Activated naive CD4-positive, alpha-beta T cell treated with anti-CD3 and anti-CD28 coated beads, Interleukin-2, amount 50 U/mL, for 24 hours (primary cell): Measurements from ENCODE around the gene LRRC63.

Experiments used
- H3K27ac Mint-ChIP-seq: one replicate; pipeline ENCODE4 v1.8.0; 2021; ENCODE audit warnings: mild to moderate bottlenecking, mixed read lengths
- H3K27me3 Mint-ChIP-seq: one replicate; pipeline ENCODE4 v1.8.0; 2021; ENCODE audit warnings: mixed read lengths
- H3K36me3 Mint-ChIP-seq: one replicate; pipeline ENCODE4 v1.8.0; 2021; ENCODE audit warnings: mixed read lengths
- H3K4me1 Mint-ChIP-seq: one replicate; pipeline ENCODE4 v1.8.0; 2021; ENCODE audit warnings: mixed read lengths
- H3K4me3 Mint-ChIP-seq: one replicate; pipeline ENCODE4 v1.8.0; 2021; ENCODE audit warnings: mild to moderate bottlenecking, mixed read lengths
- H3K9me3 Mint-ChIP-seq: one replicate; pipeline ENCODE4 v1.8.0; 2021; ENCODE audit warnings: mixed read lengths

The LRRC63 gene

DNA sequence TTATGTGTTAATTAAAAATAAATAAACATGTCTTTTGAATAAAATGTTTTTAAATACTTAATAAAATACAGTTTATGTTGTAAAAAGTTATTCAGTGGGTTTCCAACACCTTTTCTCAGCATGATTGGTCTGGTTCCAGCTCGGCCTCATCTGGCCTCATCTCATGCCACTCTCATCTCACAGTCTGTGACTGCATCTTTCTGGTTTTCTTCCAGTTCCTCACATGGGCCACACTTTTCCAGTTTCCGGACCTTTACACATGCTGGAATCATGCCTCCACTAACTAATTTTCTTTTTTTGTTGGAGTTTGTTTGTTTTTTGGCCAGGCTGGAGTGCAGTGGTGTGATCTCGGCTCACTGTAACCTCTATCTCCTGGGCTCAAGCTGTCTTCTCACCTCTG lies 92.8 kb downstream of the LRRC63 start:
- Mint-ChIP-seq H3K27me3 (no peaks in the 10 kb centered on the region), H3K27ac (peak overlapping the region; percentile 38), H3K9me3 (peaks cover 3% of the 10 kb centered on the region), H3K4me3 (peak overlapping the region; percentile 27), H3K4me1 (peaks cover 21% of the 10 kb centered on the region), H3K36me3 (peaks cover 9% of the 10 kb centered on the region)

DNA sequence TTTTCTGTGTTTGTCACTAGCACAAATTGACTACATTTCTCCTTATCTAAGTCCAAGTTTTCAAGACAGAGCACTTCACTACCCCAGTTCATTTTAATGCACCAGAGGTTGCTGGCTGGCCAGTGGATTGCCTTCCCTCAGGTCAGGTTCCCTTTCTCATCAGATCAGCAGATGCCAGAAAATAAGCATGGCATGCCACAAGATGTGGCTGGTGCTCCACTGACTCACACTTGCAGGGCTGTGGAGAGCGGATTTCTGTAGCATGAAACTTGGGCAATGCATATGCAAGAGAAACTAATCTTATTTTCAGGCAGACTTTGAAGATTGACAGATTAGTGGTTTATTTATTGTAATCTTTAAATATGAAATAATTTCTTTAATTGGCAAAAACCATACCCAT lies 95.8 kb downstream of the LRRC63 start:
- Mint-ChIP-seq H3K27ac (no peak overlapping the region), H3K9me3 (peaks cover 18% of the 10 kb centered on the region), H3K4me1 (peaks cover 33% of the 10 kb centered on the region), H3K36me3 (peaks cover 19% of the 10 kb centered on the region), H3K27me3 (no peaks in the 10 kb centered on the region), H3K4me3 (no peak overlapping the region)

GRCh38 chr13:46310066-46310465 lies 98.3 kb downstream of the LRRC63 start:
- Mint-ChIP-seq H3K27me3 (no peaks in the 10 kb centered on the region), H3K4me1 (peaks cover 23% of the 10 kb centered on the region), H3K9me3 (peaks cover 18% of the 10 kb centered on the region), H3K27ac (no peak overlapping the region), H3K36me3 (peaks cover 31% of the 10 kb centered on the region), H3K4me3 (no peak overlapping the region)

DNA sequence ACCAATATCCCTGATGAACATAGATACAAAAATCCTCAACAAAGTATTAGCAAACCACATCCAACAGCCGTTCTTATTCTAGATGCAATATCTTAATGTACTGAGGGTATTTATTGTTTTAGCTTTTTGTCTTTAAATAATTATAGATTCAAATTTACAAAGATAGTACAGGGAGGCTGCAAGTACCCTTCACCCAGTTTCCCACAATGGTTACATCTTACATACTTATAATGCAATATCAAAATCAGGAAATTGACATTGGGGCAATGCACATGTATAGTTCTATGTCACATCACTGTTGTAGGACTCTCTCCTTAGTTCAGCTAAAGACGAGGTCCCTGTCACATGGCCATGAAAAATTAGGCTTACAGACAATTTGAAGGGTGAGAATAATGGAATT lies 99.5 kb downstream of the LRRC63 start:
- Mint-ChIP-seq H3K27me3 (no peaks in the 10 kb centered on the region), H3K4me1 (peaks cover 27% of the 10 kb centered on the region), H3K4me3 (no peak overlapping the region), H3K9me3 (peaks cover 18% of the 10 kb centered on the region), H3K27ac (no peak overlapping the region), H3K36me3 (peaks cover 35% of the 10 kb centered on the region)

DNA sequence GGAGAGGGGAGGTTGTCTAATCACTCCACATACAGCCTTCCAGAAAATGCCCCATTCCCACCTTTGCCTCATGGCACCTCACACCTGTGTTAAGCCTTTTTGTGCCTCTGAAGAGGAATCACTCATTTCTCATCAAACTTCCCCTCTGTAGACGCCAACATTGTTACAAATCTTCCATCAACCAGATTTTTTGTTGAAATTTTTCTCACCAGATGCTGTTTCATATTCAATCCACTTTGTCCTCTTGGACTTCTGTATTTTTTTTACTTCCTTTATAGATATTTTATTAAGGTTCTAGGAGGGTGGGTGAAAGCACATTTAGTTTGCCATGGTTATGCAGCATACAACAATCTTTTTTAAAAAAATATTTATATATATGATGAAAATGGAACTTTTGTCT lies 101.3 kb downstream of the LRRC63 start:
- peaks cover 18% of the 10 kb centered on the region for H3K9me3 Mint-ChIP-seq
- peaks cover 39% of the 10 kb centered on the region for H3K36me3 Mint-ChIP-seq
- peaks cover 41% of the 10 kb centered on the region for H3K4me1 Mint-ChIP-seq
- H3K27me3 Mint-ChIP-seq: no peaks in the 10 kb centered on the region
- H3K4me3 Mint-ChIP-seq: no peak overlapping the region
- no peak overlapping the region for H3K27ac Mint-ChIP-seq

- Mint-ChIP-seq H3K4me1 (peaks cover 48% of the 10 kb centered on the region), H3K9me3 (peaks cover 18% of the 10 kb centered on the region), H3K27me3 (no peaks in the 10 kb centered on the region), H3K4me3 (peak overlapping the region; percentile 69), H3K27ac (peak overlapping the region; percentile 83), H3K36me3 (peaks cover 38% of the 10 kb centered on the region)
Observed at GRCh38 chr13:46313432-46314257, 101.9 kb downstream of the LRRC63 start.

DNA sequence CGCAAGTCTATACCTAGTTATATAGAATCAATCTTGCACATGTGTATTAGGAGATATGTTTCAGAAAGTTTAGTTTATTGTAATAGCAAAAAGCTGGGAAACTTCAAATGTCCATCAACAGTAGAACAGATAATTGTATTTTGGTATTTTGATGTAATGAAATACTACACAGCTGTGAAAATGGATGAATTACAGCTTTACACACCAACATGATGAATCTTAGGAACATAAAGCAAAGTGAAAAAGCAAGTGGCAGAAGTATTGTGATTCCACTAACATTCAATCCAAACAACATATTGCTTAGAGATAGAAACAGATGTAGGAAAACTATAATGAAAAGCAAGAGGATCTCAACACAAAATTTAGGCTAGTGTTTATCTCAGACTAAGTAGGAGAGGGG lies 102.9 kb downstream of the LRRC63 start:
- Mint-ChIP-seq H3K36me3 (peaks cover 36% of the 10 kb centered on the region), H3K4me3 (no peak overlapping the region), H3K27ac (no peak overlapping the region), H3K4me1 (peaks cover 57% of the 10 kb centered on the region), H3K27me3 (no peaks in the 10 kb centered on the region), H3K9me3 (peaks cover 15% of the 10 kb centered on the region)

- no peaks in the 10 kb centered on the region for H3K27me3 Mint-ChIP-seq
- H3K27ac Mint-ChIP-seq: no peak overlapping the region
- peaks cover 57% of the 10 kb centered on the region for H3K4me1 Mint-ChIP-seq
- peaks cover 10% of the 10 kb centered on the region for H3K9me3 Mint-ChIP-seq
- H3K4me3 Mint-ChIP-seq: no peak overlapping the region
- H3K36me3 Mint-ChIP-seq: peaks cover 33% of the 10 kb centered on the region
Observed at GRCh38 chr13:46315036-46315435, 103.3 kb downstream of the LRRC63 start.

DNA sequence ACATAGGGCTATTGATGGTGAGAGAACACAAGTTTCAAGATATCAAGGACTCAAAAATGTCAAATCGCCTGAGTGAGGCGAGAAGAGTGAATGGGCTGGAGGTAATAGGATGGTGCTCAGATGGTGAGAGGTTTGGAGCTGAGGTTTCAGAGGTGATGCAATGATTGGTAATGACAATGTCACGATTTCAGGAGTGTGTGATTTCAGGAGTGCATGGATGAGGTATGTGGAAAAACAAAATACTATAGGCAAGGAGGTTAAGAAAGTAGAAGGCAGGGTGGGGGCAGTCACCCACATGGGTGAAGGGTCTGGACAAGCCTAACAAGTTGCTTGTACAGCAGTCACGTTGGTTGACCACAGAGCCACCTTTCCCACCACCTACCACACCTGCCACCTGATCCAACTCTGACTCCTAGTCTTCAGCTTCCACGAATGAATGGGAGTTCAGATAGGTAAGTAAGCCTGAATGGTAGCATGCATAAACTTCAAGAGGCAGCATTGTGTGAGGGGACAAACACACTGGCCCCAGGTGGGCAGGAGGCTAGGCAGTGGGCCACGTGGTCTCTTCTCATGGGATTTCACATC lies 103.9 kb downstream of the LRRC63 start:
- no peak overlapping the region for H3K27ac Mint-ChIP-seq
- no peak overlapping the region for H3K4me3 Mint-ChIP-seq
- peaks cover 5% of the 10 kb centered on the region for H3K9me3 Mint-ChIP-seq
- peaks cover 57% of the 10 kb centered on the region for H3K4me1 Mint-ChIP-seq
- H3K27me3 Mint-ChIP-seq: no peaks in the 10 kb centered on the region
- peaks cover 28% of the 10 kb centered on the region for H3K36me3 Mint-ChIP-seq

DNA sequence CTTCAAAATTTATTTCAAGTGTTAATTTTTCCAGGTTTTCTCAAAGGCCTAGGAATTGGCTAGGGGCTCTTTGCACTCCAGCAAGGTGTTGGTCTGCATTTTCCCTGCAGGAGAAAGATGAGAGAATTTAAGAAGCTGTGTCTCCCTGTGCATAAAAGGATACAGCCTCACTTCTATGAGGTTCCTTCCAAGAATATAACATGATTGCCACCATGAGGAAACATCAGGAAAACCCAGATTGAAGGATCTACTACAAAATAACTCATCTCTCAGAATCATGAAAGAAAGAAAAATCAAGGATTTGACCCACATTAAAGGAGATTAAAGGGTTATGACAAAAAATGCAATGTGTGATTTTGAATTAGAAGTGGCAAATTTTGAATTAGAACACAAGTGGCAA lies 105.4 kb downstream of the LRRC63 start:
- Mint-ChIP-seq H3K4me1 (peaks cover 67% of the 10 kb centered on the region), H3K4me3 (no peak overlapping the region), H3K27ac (no peak overlapping the region), H3K9me3 (no peaks in the 10 kb centered on the region), H3K36me3 (peaks cover 21% of the 10 kb centered on the region), H3K27me3 (no peaks in the 10 kb centered on the region)

GRCh38 chr13:46318986-46319385 lies 107.3 kb downstream of the LRRC63 start:
- peaks cover 15% of the 10 kb centered on the region for H3K36me3 Mint-ChIP-seq
- no peaks in the 10 kb centered on the region for H3K9me3 Mint-ChIP-seq
- no peak overlapping the region for H3K27ac Mint-ChIP-seq
- peaks cover 60% of the 10 kb centered on the region for H3K4me1 Mint-ChIP-seq
- H3K27me3 Mint-ChIP-seq: no peaks in the 10 kb centered on the region
- no peak overlapping the region for H3K4me3 Mint-ChIP-seq

GRCh38 chr13:46320406-46320805 lies 108.7 kb downstream of the LRRC63 start:
- Mint-ChIP-seq H3K9me3 (no peaks in the 10 kb centered on the region), H3K4me3 (peak overlapping the region; percentile 83), H3K36me3 (peaks cover 6% of the 10 kb centered on the region), H3K4me1 (peaks cover 54% of the 10 kb centered on the region), H3K27ac (peak overlapping the region; percentile 92), H3K27me3 (no peaks in the 10 kb centered on the region)

DNA sequence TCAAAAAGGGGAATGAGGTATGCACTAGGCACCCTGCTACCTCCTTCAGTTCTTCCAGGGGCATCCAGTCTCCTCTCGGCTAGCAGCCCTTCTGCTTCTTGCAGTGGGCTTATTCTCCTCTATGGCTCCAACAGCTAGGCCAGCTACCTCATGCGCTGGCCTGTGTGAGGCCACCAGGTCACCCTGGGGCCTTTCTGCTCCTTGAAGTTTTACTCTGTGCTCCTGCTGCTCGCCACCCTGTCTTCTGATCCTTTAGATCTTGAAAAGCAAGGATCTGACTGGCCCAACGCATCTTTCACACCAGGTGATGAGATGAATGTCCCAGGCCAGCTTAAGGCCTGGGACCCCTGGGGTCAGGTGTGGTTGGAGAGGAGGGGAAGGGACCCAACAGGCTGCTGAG lies 109.1 kb downstream of the LRRC63 start:
- Mint-ChIP-seq H3K27me3 (no peaks in the 10 kb centered on the region), H3K36me3 (peaks cover 5% of the 10 kb centered on the region), H3K9me3 (no peaks in the 10 kb centered on the region), H3K4me3 (peak overlapping the region; percentile 83), H3K27ac (peak overlapping the region; percentile 92), H3K4me1 (peaks cover 52% of the 10 kb centered on the region)

GRCh38 chr13:46321494-46322225 lies 109.9 kb downstream of the LRRC63 start:
- Mint-ChIP-seq H3K9me3 (no peaks in the 10 kb centered on the region), H3K27me3 (no peaks in the 10 kb centered on the region), H3K4me1 (peaks cover 48% of the 10 kb centered on the region), H3K36me3 (peaks cover 2% of the 10 kb centered on the region), H3K4me3 (peak overlapping the region; percentile 83), H3K27ac (peak overlapping the region; percentile 92)

DNA sequence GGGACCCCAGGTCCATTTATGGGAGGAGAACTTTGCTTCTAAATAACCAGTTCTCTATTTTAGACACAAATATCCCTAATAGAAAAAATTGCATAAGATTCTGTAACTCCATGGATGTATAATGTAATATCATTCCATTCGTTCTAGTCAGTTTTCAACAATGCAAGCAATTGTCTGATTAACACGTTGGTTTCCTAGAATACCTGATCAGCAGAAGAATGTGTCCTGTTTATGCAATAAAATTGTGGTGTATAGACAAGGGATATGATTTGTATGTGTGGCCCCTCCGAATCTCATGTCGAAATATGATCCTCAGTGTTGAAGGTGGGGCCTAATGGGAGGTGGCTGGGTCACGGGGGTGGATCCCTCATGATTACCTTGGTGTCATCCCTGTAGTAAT lies 113.2 kb downstream of the LRRC63 start:
- Mint-ChIP-seq H3K4me1 (peaks cover 19% of the 10 kb centered on the region), H3K27ac (no peak overlapping the region), H3K27me3 (no peaks in the 10 kb centered on the region), H3K36me3 (no peaks in the 10 kb centered on the region), H3K4me3 (no peak overlapping the region), H3K9me3 (no peaks in the 10 kb centered on the region)
